Panc1 (cell line): ENCODE results near the gene ZFP57. TPM values are rescaled to one million over a fixed set of nuclear protein-coding genes. Genes with fewer than 3 reads are reported as not detected.

Source experiments
- ATAC-seq: fragments of 200-7000 bp; cut with Tn5 transposase; 2 replicates; pipeline ENCODE4 v1.9.1; 2020; ENCODE audit warnings: mild to moderate bottlenecking, moderate library complexity
- BruUV-seq: library from RNA; stranded (reverse); fragments of 400-500 nt; replicated peaks from 2 replicates; lab custom pipeline; 2021; lab: Mats Ljungman, UMichigan
- CTCF ChIA-PET: fragments of 300-600 bp; sonication (Branson Sonifier 250); formaldehyde crosslinking; loops from one replicate; lab custom pipeline; 2022; ENCODE audit warnings: antibody characterized with exemption; lab: Charles Lee
- POLR2A ChIA-PET: fragments of 300-600 bp; sonication (Branson Sonifier 250); formaldehyde crosslinking; loops from one replicate; lab custom pipeline; 2022; ENCODE audit warnings: antibody characterized with exemption; lab: Charles Lee
- DNase-seq: peaks from one replicate; pipeline ENCODE4 v3.0.0-alpha.2; 2010; ENCODE audit warnings: low read depth, low spot score
- H3K27ac ChIP-seq: 2 replicates; pipeline ENCODE4 v1.5.1; 2011; ENCODE audit warnings: mild to moderate bottlenecking, low read length, inconsistent platforms
- H3K27me3 ChIP-seq: fragments of 200-500 bp; sonication (Bioruptor generic); 2 replicates; pipeline ENCODE4 v1.6.0; 2014; ENCODE audit warnings: low read length, inconsistent platforms; ENCODE audit not compliant: control insufficient read depth, insufficient read depth
- H3K36me3 ChIP-seq: fragments of 200-500 bp; sonication (Bioruptor generic); 2 replicates; pipeline ENCODE4 v1.5.1; 2014; ENCODE audit warnings: inconsistent platforms, mild to moderate bottlenecking, low read length, moderate library complexity; ENCODE audit not compliant: control insufficient read depth, insufficient read depth
- H3K4me1 ChIP-seq: 2 replicates; pipeline ENCODE4 v1.5.1; 2011; ENCODE audit warnings: inconsistent platforms, mild to moderate bottlenecking, low read length, moderate library complexity; ENCODE audit not compliant: control insufficient read depth, insufficient read depth
- H3K4me3 ChIP-seq, 2 experiments: 2 replicates each; pipeline ENCODE4 v1.5.1; 2011 to 2012; ENCODE audit warnings: low read depth in 2 of 2, low read length in 2 of 2, mild to moderate bottlenecking in 2 of 2, inconsistent platforms in 1 of 2, moderate library complexity in 1 of 2
- H3K9me3 ChIP-seq: fragments of 200-500 bp; sonication (Bioruptor generic); 2 replicates; pipeline ENCODE4 v1.5.1; 2014; ENCODE audit warnings: low read depth, mild to moderate bottlenecking, inconsistent platforms, low read length, moderate library complexity; ENCODE audit not compliant: control insufficient read depth, insufficient read depth
- POLR2AphosphoS5 ChIP-seq: IDR thresholded peaks from 2 replicates; pipeline ENCODE4 v1.6.1; 2012; ENCODE audit warnings: mild to moderate bottlenecking, low read depth, low read length, moderate library complexity
- SIN3A ChIP-seq: IDR thresholded peaks from 2 replicates; pipeline ENCODE4 v1.6.1; 2012; ENCODE audit warnings: low read depth, mild to moderate bottlenecking, low read length, moderate library complexity, borderline replicate concordance; ENCODE audit not compliant: insufficient read depth
- TCF7L2 ChIP-seq: IDR thresholded peaks from 2 replicates; pipeline ENCODE4 v1.6.1; 2011; ENCODE audit warnings: mild to moderate bottlenecking, low read depth, low read length, inconsistent platforms
- in situ Hi-C: cut with HindIII; loops from 2 replicates; pipeline ENCODE4 v1.10.0; 2016; ENCODE audit warnings: low sequenced_read_pairs, low pct_unique_long_range_greater_than_20kb
- intact Hi-C: fragments of 100-400 bp; cut with micrococcal nuclease; formaldehyde crosslinking; loops from one replicate; pipeline ENCODE4 v1.10.0; 2022; ENCODE audit not compliant: unreplicated experiment
- total RNA-seq: library from RNA; stranded (reverse); gene quantifications from one replicate; pipeline ENCODE4 v1.2.1, GENCODE V29; 2021; ENCODE audit not compliant: unreplicated experiment
- TF ChIP-seq, protein P1 (sequence below), 2 experiments: IDR thresholded peaks; 2 replicates each; pipeline ENCODE4 v1.6.1; 2011 to 2012; ENCODE audit warnings: low read depth in 2 of 2, control low read depth in 1 of 2, low read length in 1 of 2, mild to moderate bottlenecking in 1 of 2, moderate library complexity in 1 of 2; ENCODE audit not compliant: insufficient read depth in 1 of 2
- TF ChIP-seq, protein P2 (sequence below): fragments of 450-650 bp; IDR thresholded peaks from 2 replicates; pipeline ENCODE4 v1.5.1; 2017; ENCODE audit warnings: mild to moderate bottlenecking

The ZFP57 gene
- total RNA-seq, 1 experiment from 2014 or later: not detected

DNA sequence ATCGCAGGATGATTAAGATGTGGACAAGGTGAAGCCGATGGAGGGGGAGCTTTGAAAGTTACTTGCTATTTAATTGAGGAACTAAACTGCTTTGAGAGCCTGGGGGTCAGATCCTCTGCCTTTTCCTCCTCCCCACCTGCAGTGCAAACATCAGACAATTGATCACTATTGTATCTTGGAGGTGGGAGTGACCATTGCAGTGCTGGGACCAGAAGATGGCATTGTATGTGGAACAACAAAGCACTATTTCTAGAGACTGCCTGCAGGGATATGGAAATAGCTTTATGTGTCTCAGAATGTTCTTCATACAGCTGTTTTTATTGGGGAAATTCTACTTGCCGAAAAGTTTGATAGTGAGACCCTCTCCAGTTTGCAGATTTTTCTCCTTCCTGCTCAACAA, 19.9 kb downstream of the ZFP57 start:
- ChIA-PET CTCF (interaction anchor here (0.6 to 1.0 kb wide), 3 partner anchors 8 to 47 kb away, joined by 3 to 4 read pairs (median 3); no protein-coding TSS in a partner anchor), POLR2A (no interaction called here)
- in situ Hi-C loops (no loop called here), intact Hi-C loops (no loop called here)
- TF ChIP-seq, protein P1, sequence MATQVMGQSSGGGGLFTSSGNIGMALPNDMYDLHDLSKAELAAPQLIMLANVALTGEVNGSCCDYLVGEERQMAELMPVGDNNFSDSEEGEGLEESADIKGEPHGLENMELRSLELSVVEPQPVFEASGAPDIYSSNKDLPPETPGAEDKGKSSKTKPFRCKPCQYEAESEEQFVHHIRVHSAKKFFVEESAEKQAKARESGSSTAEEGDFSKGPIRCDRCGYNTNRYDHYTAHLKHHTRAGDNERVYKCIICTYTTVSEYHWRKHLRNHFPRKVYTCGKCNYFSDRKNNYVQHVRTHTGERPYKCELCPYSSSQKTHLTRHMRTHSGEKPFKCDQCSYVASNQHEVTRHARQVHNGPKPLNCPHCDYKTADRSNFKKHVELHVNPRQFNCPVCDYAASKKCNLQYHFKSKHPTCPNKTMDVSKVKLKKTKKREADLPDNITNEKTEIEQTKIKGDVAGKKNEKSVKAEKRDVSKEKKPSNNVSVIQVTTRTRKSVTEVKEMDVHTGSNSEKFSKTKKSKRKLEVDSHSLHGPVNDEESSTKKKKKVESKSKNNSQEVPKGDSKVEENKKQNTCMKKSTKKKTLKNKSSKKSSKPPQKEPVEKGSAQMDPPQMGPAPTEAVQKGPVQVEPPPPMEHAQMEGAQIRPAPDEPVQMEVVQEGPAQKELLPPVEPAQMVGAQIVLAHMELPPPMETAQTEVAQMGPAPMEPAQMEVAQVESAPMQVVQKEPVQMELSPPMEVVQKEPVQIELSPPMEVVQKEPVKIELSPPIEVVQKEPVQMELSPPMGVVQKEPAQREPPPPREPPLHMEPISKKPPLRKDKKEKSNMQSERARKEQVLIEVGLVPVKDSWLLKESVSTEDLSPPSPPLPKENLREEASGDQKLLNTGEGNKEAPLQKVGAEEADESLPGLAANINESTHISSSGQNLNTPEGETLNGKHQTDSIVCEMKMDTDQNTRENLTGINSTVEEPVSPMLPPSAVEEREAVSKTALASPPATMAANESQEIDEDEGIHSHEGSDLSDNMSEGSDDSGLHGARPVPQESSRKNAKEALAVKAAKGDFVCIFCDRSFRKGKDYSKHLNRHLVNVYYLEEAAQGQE (IDR thresholded peaks at IDR 0.05; ENCODE audit: insufficient read depth in 1 of 2, low read depth in 2 of 2, low read length in 1 of 2): no peak
- TF ChIP-seq, protein P2, sequence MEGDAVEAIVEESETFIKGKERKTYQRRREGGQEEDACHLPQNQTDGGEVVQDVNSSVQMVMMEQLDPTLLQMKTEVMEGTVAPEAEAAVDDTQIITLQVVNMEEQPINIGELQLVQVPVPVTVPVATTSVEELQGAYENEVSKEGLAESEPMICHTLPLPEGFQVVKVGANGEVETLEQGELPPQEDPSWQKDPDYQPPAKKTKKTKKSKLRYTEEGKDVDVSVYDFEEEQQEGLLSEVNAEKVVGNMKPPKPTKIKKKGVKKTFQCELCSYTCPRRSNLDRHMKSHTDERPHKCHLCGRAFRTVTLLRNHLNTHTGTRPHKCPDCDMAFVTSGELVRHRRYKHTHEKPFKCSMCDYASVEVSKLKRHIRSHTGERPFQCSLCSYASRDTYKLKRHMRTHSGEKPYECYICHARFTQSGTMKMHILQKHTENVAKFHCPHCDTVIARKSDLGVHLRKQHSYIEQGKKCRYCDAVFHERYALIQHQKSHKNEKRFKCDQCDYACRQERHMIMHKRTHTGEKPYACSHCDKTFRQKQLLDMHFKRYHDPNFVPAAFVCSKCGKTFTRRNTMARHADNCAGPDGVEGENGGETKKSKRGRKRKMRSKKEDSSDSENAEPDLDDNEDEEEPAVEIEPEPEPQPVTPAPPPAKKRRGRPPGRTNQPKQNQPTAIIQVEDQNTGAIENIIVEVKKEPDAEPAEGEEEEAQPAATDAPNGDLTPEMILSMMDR: no peak
- TF ChIP-seq TCF7L2: no peak
- TF ChIP-seq POLR2AphosphoS5: no peak
- TF ChIP-seq SIN3A: no peak
- Histone ChIP-seq H3K27me3 (peaks cover 2% of the 10 kb centered on the region; the same call in 1 of the 2 replicates), H3K27ac (no peak overlapping the region), H3K9me3 (no peaks in the 10 kb centered on the region), H3K4me1 (no peaks in the 10 kb centered on the region), H3K36me3 (no peaks in the 10 kb centered on the region), H3K4me3 (no peak overlapping the region)
- no TSS peak for BruUV-seq
- DNase-seq (no peak), ATAC-seq (no peak)

DNA sequence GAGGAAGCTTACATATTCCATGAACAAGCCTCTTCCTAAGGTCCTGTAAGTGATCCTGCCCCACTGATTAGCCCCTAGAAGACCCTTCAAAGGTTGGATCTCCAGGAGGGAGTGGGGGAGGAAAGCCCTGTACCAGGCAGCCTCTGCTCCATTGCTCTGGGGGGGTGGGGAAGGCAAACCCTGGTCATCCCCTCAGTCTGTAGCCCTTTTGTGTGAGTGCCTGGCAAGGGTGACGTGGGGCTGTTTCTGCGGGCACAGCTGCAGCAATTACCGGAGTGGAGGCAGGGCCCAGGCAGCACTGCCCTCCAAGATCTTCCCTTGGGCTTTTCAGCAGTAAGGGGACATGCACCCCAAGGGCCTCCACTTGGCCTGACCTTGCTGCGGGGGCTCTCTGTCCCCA, 24.2 kb downstream of the ZFP57 start, which contains the start of gene MOG:
MOG (plus strand) TSS at position 295 of the 400 bp plus-strand sequence. CDS start 118 bp downstream, outside the sequence.
- Histone ChIP-seq H3K9me3 (no peaks in the 10 kb centered on the region), H3K27ac (no peak within 1 kb of the TSS), H3K36me3 (no peaks in the 10 kb centered on the region), H3K4me3 (no peak within 1 kb of the TSS), H3K4me1 (no peaks in the 10 kb centered on the region), H3K27me3 (peaks cover 2% of the 10 kb centered on the region; the same call in 1 of the 2 replicates)
- TF ChIP-seq, protein P1 (IDR thresholded peaks at IDR 0.05; ENCODE audit: insufficient read depth in 1 of 2, low read depth in 2 of 2, low read length in 1 of 2): no peak
- TF ChIP-seq POLR2AphosphoS5: no peak
- no peak for TF ChIP-seq TCF7L2
- no peak for TF ChIP-seq SIN3A
- TF ChIP-seq, protein P2: no peak
- intact Hi-C loops (no loop called here), in situ Hi-C loops (no loop called here)
- POLR2A ChIA-PET: no interaction called here
- CTCF ChIA-PET: no interaction called here
- ATAC-seq: no peak
- DNase-seq: no peak
- BruUV-seq: no TSS peak
